HUDEP-2 (cell line): ENCODE data around the gene MSI1.
"Not testable (repeated sequence)": the region's sequence is repeated elsewhere in the genome, so short reads cannot be mapped to it uniquely, and the experiment has no call there.

ENCODE experiments used
- DNase-seq, 76 experiments: peaks; one replicate each; lab custom pipeline; 2025; ENCODE audit not compliant: unreplicated experiment in 76 of 76; lab: John Stamatoyannopoulos, UW

The MSI1 gene

DNA sequence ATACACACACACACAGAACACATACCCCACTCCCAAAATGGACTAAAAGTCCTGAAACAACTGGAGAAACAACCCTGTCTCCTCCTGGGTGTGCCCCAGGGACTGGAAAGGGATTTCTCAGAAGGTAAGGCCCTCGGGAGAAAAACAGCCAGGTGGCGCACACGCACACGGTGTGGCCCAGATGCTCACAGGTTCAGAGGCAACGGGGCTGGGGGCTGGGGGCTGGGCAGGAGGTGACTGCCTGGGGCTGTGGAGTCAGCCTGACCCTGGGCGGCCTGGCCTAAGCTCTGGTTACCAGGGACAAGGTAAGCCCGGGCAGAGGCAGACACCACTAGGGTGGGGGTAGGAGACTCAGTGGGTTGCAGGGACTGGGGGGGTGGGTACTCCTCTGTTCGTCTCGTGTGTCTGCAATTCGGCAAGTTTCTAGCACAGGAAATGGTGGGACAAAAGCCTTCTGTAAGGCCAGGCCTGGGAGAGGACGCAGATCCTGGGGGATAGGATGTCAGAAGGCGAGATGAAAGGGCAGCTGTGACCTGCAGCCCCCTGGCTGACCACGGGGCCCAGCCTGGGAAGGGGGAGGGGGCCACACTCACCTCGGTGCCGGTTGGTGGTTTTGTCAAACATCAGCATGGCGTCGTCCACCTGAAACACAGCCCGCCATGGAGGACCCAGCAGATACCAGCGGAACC, 10.4 kb downstream of the MSI1 start:
- DNase-seq = no peak

DNA sequence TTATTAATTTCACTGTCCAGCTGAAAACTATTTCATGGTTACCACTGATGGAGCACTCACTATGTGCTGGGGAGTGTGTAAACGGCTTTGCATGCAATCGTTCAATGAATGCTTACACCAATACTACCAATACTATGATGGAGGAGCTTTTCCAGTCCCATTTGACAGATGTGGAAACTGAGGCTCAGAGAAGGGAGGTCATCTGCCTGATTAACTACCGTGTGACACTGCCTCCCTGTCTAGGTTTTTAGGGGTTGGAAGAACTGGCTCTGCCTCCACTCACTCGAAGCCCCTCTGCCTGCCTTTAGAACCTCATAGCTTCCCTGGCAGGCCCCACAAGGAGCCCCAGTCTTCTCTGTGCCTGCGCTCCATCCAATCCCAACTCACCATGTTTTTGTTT, 11.9 kb downstream of the MSI1 start:
- DNase-seq = no peak

DNA sequence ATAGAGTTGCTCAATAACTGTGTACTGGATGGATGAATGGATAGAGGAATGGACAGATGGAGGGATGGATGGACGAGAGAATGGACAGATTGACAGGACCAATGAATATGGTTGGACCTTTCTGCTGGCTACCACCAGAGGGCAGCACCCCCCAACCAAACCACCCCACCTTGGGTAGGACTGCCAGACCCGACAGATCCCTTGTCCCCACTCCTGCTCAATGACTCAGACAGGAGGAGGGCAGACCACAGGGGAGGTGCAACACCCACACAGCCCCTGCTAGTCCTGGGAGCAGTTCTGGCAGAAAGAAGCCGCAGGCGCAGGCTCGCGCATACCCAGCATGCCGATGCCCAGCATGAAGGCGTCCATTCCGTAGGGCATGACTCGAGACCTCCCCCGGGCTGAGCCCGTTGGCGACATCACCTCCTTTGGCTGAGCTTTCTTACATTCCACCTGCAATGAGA, 12.4 kb downstream of the MSI1 start:
- DNase-seq = peak in 64 of 76 experiments; percentile 2 to 85 (median 49)

DNA sequence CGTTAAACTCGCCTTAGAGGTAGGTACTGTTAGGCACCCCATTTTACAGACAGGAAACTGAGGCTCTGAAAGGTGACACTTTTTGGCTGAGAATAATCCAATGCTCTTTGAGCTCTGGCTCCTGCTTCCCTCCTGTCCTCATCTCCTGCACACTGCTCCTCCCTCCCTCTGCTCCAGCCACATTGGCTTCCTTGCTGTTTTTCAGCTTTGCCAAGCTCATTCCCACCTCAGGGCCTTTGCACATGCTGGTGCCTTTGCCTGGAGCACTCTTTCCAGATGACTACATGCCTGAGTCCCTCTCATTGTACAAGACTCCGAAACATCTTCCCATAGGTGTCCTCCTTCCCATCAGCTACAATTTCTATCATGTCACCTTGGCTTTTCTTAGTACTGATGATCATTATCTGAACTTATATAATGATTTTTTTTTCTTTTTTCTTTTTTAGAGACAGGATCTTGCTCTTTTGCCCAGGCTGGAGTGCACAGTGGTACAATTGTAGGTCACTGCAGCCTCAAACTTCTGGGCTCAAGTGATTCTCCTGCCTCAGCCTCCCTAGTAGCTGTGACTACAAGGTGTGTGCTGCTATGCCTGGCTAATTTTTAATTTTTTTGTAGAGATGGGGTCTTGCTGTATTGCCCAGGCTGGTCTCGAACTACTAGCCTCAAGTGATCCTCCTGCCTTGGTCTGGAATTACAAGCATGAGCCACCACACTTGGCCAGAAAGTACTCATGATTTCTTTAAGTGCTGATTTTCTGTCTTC, 15.2 kb downstream of the MSI1 start:
- no peak for DNase-seq

DNA sequence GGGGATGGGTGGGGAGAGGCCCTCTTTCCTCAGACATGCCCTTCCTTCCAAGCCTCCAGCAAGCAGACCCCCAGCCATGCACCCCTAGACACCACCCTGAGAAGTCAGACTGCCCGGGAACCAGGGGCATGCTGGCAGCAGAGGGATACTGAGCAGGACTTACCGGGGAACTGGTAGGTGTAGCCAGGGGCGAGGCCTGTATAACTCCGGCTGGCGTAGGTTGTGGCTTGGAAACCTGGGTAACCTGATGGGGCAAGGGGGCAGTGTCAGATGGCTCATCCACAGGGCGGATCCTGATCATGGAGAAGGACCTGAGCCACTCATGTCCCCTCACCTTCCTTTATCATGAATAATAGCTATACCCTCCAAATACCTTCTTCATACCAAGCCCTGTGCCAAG, 15.8 kb downstream of the MSI1 start:
- DNase-seq = no peak

DNA sequence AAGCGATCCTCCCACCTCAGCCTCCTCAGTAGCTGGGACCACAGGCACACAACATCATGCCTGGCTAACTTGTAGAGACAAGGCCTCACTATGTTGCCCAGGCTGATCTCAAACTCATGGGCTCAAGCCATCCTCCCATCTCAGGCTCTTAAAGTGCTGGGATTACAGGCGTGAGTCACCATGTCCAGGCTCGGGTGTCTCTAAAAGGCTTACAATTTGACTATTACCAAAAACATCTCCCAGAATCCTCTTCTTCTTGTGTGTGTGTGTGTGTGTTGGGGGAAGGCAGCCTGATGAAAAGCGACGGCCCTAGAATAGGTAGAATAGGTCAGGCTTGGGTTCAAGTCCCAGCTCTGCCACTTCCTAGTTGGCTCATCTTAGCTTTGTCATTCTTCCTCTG, 16.8 kb downstream of the MSI1 start:
- no peak for DNase-seq

DNA sequence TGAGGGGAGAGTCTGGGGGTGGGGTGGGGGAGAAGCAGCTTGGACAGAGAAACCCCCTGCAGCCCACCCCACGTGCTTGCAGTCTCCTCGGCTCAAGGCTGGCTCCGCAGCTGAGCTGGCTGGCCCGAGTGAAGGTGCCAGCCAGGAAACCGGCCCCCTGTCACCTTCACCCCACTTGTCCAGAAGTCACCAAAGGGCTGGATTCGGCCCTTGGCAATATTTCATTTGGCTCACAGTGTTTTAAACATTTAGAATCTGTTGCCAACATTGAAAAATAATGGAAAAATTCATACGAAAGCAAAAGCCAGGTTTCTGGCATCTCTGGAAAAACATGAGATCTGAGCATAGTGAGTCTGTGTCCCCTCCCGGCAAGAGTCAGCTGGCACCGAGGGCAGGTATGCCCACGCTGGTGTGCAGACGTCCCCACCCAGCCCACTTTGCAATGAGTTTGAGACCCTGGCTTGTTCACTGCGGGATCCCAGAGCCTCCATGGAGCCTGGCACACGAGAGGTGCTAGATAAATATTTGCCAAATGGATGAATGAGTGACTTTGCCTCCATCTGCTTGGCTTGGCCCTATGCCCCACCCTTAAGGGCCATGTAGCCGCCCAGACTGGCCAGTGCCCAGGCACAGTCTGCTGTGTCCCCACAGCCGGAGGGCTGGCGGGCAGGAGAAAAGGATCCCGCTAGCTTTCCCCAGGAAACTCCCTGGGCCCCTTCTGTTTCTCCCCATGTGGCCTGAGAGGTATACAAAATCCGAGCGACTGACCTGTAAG, 18.2 kb downstream of the MSI1 start:
- no peak for DNase-seq

DNA sequence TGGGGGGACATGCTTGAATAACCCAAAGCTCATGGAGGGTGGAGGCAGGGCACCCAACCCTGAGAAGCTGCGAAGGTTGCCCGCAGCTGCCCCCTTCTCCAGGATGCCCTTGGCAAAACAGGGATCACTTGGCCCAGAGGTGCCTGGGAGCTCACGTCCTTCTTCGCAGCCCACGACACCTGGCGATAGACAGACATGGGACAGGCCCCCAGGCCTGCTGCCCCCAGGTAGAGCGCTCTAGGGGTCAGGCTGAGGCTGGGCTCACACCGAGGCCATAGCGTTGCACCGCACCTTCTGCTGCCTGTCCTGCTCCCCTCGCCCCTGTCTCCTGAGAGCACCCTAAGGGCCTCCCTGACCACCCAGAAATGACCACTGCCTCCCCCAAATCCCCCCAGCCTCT, 21.2 kb downstream of the MSI1 start:
- DNase-seq = no peak

DNA sequence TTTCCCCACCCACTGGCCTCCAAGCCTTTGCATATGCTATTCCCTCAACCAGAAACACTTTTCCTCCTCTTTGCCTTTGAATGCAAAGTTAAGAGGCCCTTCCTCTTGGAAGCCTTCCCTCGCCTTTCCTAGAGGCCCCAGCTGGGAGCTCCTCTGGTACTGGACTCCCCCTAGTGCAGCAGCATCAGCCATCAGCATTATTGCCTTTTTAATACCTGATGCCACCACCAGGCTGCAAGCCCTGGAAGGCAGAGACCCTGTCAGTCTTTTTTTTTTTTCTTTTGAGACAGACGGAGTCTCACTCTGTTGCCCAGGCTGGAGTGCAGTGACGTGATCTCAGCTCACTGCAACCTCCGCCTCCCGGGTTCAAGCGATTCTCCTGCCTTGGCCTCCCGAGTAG, 22.3 kb downstream of the MSI1 start:
- no peak for DNase-seq

DNA sequence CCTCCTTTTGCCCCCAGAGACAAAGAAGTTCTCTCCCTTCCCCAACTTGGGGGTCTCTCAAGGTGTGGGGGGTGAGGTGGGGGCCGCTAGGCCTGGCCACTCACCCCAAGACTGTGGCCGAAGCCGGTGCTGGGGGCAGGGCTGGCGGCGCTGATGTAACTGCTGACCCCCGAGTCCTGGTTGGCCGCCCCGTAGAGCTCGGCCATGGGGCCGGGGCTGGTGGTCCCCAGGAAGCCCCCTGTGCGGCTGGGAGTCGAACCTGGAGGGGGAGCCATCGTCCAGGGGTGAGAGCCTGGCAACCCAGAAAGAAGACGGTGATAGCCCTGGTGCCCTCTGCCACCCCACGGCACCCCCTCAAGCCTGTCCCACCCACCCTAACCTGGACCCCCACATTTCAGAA, 22.9 kb downstream of the MSI1 start:
- DNase-seq = no peak

DNA sequence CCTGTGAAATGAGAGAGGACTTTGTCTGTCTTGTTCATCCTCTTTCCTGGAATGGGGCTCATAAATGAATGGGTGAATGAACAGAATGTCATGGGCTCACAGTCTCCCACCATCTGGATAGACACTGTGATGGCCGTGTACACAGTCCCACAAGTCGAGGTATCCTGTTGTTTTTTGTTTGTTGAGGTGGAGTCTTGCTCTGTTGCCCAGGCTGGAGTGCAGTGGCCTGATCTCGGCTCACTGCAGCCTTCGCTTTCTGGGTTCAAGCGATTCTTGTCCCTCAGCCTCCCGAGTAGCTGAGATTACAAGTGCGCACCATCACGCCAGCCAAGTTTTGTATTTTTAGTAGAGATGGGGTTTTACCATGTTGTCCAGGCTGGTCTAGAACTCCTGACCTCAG, 25.3 kb downstream of the MSI1 start:
- no peak for DNase-seq

DNA sequence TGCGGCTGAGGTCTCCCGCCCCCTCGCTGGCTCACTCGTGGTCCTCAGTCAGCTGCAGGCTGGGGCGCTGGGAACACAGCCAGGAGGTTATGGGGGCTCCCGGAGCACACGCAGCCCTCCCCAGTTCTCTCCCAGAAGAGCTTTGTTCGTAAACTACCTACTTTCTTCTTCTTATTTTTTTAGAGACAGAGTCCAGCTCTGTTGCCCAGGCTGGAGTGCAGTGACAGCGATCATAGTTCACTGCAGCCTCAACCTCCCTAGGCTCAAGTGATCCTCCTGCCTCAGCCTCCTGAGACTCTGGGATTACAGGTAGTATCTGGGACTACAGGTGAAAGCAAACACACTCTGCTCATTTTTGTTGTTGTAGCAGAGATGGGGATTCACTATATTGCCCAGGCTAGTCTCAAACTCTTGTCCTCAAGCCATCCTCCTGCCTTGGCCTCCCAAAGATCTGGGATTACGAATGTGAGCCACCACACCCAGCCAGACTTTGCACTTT, 25.9 kb downstream of the MSI1 start:
- DNase-seq = no peak

DNA sequence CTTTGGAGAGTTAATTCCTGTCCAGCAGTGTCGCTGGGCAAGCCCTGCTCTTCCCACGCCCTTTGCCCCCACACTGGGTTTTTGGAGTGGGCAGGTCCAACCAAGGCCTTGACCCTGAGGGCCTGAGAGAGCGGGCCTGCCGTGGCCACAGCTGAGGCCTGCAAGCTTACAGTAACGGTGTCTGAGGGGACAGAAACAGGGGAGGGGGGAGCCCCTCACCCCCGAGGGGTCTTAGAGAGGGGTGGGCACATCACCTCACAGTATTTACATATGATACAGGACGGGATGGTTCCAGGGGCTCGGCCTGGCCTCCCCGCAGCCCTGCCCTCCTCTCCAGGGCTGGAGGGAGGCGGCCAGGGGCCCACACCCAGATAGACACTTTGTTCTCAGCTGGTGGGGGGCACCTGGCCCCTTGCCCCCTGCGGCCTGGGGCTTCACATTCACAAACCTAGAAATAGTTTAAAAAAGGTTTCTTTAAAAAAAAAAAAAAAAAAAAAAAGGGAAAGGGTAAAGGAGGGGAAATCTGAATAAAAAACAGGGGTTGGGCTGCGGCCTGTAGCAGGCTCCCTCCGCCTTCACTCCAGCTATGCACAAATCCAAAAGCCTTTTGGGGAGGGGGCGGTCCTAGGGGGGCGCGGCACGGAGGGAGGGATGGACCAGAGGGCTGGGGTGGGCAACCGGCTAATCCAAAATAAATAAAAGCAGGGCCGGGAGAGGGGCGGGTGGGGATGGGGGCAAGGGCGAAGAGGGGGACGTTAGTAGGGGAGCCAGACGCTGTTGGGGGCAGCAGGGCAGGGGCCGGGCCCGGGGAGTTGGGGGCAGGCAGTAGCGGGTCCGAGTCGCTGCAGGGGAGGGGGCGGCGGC, 26.6 kb downstream of the MSI1 start:
- DNase-seq = no peak

DNA sequence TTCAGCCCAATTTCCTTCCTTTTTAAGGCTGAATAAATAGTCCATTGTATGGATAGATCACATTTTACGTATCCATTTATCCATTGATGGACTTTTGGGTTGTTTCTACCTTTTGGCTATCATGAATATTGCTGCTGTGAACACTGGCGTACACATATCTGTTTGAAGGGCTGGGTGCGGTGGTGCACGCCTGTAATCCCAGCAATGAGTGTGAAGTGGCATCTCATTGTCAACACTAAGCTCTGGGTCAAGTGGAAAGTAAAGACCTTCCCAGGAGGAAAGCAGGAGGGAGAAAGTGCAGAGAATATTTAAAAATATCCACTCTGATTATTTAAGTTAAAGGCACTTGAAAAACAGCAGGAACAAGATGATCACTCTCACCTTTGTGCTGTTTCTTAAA, 29.7 kb downstream of the MSI1 start:
- DNase-seq = no peak

DNA sequence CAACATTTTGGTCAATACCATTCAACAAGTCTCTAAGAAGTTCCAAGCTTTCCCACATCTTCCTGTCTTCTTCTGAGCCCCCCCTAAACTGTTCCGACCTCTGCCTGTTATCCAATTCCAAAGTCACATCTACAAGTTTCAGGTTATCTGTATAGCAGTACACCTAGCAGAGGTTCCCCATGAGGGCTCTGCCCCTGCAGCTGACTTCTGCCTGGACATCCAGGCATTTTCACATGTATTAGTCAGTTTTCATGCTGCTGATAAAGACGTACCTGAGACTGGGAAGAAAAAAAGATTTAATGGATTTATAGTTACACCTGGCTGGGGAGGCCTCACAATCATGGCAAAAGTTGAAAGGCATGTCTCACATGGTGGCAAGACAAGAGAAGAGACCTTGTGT, 31.2 kb downstream of the MSI1 start:
- no peak for DNase-seq

DNA sequence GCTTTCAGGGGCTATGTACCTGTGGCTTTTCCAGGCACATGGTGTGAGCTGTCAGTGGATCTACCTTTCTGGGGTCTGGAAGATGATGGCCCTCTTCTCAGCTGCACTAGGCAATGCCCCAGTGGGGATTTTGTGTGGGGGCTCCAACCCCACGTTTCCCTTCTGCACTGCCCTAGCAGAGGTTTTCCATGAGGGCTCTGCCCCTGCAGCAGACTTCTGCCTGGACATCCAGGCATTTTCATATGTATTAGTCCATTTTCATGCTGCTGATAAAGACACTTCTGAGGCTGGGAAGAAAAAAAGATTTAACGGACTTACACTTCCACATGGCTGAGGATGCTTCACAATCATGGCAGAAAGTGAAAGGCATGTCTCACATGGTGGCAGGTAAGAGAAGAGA, 32.6 kb downstream of the MSI1 start:
- DNase-seq = not testable (repeated sequence)

DNA sequence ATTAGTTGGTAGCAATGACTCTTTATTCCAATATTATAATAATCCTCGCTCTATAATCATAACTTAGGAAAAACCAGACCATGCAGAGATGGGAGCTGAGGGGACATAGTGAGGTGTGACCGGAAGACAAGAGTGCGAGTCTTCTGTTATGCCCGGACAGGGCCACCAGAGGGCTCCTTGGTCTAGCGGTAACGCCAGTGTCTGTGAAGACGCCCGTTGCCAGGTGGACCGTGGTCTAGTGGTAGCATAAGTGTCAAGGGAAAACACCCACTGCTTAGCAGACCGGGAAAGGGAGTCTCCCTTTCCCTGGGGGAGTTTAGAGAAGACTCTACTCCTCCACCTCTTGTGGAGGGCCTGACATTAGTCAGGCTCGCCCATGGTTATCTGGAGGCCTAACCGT, 33.5 kb downstream of the MSI1 start:
- DNase-seq = peak in 20 of 76 experiments; percentile 2 to 30 (median 12)

DNA sequence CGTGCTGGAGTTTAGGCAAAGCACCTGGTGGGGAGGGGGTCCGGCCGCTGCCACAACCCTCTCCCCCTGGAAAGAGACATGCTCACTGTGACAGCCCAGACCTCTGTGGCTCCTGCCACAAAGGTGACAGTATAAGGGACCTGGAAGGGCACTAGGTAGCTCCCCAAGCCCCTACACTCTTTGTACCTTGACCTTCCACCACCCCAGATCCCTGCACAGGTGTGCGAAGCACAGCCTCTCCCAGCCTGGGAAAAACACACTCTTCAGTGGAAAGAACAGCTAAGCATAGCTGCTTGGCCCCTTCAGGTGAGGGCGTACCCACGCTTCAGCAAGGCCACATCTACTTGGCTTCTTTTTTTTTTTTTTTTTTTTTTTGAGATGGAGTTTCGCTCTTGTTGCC, 36.4 kb downstream of the MSI1 start:
- DNase-seq = no peak

DNA sequence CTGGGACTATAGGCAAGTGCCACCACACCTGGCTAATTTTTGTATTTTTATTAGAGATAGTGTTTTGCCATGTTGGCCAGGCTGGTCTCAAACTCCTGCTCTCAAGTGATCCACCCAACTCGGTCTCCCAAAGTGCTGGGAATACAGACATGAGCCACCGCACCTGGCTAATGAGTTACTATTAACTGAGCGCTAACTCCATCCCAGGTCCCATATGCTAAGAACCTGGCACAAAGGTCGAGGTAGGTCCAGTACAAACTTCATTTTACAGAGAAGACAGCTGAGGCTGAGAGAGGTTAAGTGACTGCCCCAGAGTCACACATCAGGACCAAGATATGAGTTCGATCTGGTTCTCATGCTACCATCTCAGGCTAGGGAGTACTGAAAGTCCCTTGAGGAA, 36.9 kb downstream of the MSI1 start:
- no peak for DNase-seq

DNA sequence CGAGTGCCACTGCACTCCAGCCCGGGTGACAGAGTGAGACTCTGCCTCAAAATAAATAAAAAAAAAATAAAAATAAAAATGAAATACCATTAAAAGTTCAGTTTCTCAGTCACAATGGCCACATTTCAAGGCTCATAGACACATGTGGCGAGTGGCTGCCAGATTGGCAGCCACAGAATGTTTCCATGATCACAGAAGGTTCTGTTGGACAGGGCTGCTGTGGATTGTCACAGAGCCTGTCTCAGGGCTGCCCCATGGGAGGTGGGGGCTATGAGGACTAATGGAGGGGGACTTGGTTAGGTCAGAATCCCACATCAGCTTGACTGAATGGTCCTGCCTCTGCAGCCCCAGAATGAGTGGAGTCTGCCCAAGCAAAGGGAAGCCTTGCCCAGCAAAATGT, 37.6 kb downstream of the MSI1 start:
- DNase-seq = no peak
